Progenitor cell of endocrine pancreas (in vitro differentiated cells): ENCODE data around the gene S100A2. TPM values are rescaled to one million over a fixed set of nuclear protein-coding genes. Genes with fewer than 3 reads are reported as not detected.

Experiments
- DNase-seq: peaks from one replicate; pipeline ENCODE4 v3.0.0; 2021; ENCODE audit warnings: low spot score; ENCODE audit not compliant: unreplicated experiment
- H3K27ac Mint-ChIP-seq: 2 replicates; pipeline ENCODE4 v1.8.0; 2021; ENCODE audit warnings: mild to moderate bottlenecking, moderate library complexity, mixed read lengths
- H3K27me3 Mint-ChIP-seq: 2 replicates; pipeline ENCODE4 v1.8.0; 2021; ENCODE audit warnings: mixed read lengths
- H3K36me3 Mint-ChIP-seq: 2 replicates; pipeline ENCODE4 v1.8.0; 2022; ENCODE audit warnings: mixed read lengths; ENCODE audit not compliant: insufficient read depth
- H3K4me1 Mint-ChIP-seq: 2 replicates; pipeline ENCODE4 v1.8.0; 2021; ENCODE audit warnings: low read depth, mixed read lengths
- H3K4me3 Mint-ChIP-seq: 2 replicates; pipeline ENCODE4 v1.8.0; 2021; ENCODE audit warnings: low read depth, mild to moderate bottlenecking, moderate library complexity, mixed read lengths
- H3K9me3 Mint-ChIP-seq: 2 replicates; pipeline ENCODE4 v1.8.0; 2021; ENCODE audit warnings: low read depth, mixed read lengths
- CTCF ChIP-seq: fragments of 200-600 bp; sonication (generic); IDR thresholded peaks from one replicate; pipeline ENCODE4 v1.5.0; 2021; ENCODE audit warnings: antibody characterized with exemption, mild to moderate bottlenecking; ENCODE audit not compliant: unreplicated experiment
- total RNA-seq: library from RNA; stranded (reverse); gene quantifications from 2 replicates; pipeline ENCODE4 v1.2.1, GENCODE V29; 2021

Gene S100A2
- total RNA-seq, 1 donor from 2014 or later = 0.36 TPM

- peaks cover 25% of the 10 kb centered on the region for H3K4me1 Mint-ChIP-seq
- DNase-seq = no peak
- no peak overlapping the region for H3K27ac Mint-ChIP-seq
- no peaks in the 10 kb centered on the region for H3K27me3 Mint-ChIP-seq
- no peak for TF ChIP-seq CTCF
- no peaks in the 10 kb centered on the region for H3K9me3 Mint-ChIP-seq
- no peaks in the 10 kb centered on the region for H3K36me3 Mint-ChIP-seq
- H3K4me3 Mint-ChIP-seq = no peak overlapping the region
These were observed 28.3 kb downstream of the S100A2 start for GRCh38 chr1:153537376-153537730.

DNA sequence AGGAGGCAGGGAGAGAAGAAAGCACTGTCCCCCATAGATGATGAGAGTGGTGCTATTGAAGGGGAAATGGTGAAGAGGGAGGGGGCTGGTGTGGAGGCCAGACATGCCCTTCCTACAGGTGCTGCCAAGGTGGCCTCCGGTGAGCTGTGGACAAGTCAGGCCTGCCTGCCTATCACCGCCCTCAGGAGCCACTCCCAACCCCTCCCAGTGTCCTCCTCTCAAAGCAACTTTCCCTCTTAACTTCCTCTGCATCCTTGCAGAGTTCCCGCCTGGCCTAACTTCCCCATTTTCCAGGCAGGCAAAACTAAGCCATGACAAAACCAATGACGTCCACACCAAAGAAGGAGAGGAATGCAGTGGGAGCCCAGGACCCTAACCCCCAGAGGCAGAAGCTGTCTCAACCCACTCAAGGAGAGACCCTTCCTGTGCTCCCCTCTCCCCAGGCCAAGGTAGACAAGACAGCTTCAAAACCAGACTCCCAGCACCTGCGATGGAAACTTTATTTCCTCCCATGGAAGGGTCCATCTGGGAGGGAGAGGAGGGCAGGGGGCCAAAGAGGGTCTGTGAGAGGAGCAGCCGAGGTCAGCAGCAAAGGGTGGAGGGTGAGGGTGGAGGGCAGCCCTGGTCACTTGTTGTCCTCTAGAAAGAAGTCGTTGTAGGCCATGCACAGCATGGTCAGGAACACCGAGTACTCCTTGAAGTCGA lies 28.8 kb downstream of the S100A2 start:
- Mint-ChIP-seq H3K4me3 (no peak overlapping the region), H3K4me1 (peaks cover 28% of the 10 kb centered on the region), H3K27ac (peak overlapping the region; percentile 20)

DNA sequence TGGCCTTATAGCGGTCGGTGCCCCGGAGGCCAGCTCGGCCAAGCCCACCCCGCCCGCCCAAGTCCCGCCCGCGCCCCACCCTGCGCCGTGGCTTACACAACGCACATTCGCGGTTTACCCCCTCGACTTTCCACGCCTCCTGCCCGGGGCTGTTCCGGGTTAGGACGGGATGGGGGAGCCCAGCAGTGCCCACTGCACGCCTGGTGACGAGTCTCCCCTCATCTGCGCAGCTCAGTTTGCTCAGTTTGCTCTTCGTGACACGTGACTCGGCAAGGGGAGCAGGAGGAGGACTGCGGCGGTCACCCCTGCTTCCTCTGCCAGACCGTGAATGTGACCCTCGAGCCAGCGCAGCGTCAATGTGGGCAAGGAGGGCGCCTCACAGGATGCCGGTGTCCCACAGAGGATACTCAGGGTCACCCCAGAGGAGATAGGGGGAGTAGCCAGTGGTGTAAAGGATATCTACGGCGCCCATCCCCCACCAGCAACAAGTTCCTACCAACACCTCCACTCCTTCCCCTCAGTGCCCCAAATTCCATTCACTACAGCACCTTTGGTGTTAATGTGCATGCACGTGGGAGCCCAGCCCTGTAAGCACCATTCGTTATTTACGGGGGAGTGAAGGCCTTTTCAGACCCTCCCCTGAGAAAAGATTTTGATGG lies 29.5 kb downstream of the S100A2 start:
- Mint-ChIP-seq H3K4me3 (peak overlapping the region; percentile 67), H3K9me3 (no peaks in the 10 kb centered on the region), H3K27me3 (no peaks in the 10 kb centered on the region), H3K27ac (peak overlapping the region; percentile 20), H3K36me3 (no peaks in the 10 kb centered on the region), H3K4me1 (peaks cover 28% of the 10 kb centered on the region)
- TF ChIP-seq CTCF = no peak
- no peak for DNase-seq

More for the DNA sequence above, 28.8 kb downstream of the S100A2 start:
- no peaks in the 10 kb centered on the region for H3K9me3 Mint-ChIP-seq
- no peak for TF ChIP-seq CTCF
- H3K36me3 Mint-ChIP-seq = no peaks in the 10 kb centered on the region
- DNase-seq = no peak
- H3K27me3 Mint-ChIP-seq = no peaks in the 10 kb centered on the region

GRCh38 chr1:153535242-153536011 lies 30.2 kb downstream of the S100A2 start, which contains the start of gene S100A6:
Gene S100A6, minus strand, starts transcription at chr1:153535991. Its CDS starts 652 bp downstream, at chr1:153535339.
- DNase-seq = no peak
- peak within 1 kb of the TSS; percentile 67 for H3K4me3 Mint-ChIP-seq

More at GRCh38 chr1:153535242-153536011, 30.2 kb downstream of the S100A2 start, which contains the start of gene S100A6:
- no peaks in the 10 kb centered on the region for H3K9me3 Mint-ChIP-seq
- peaks cover 28% of the 10 kb centered on the region for H3K4me1 Mint-ChIP-seq
- H3K36me3 Mint-ChIP-seq = no peaks in the 10 kb centered on the region
- H3K27me3 Mint-ChIP-seq = no peaks in the 10 kb centered on the region
- peak within 1 kb of the TSS; percentile 20 for H3K27ac Mint-ChIP-seq
- TF ChIP-seq CTCF = no peak
